Measurements from ENCODE around the gene ZMIZ1.
A peak's percentile ranks its signal among the peaks of the same experiment; 100 is the strongest.

ZMIZ1 gene

GRCh38 chr10:79191951-79192676, 123.3 kb downstream of the ZMIZ1 start:
- DNase-seq: no peak

GRCh38 chr10:79192677-79193003, 123.9 kb downstream of the ZMIZ1 start:
- no peak for DNase-seq

- no peak for DNase-seq
Measured at GRCh38 chr10:79193694-79194382, 125.1 kb downstream of the ZMIZ1 start.

GRCh38 chr10:79195091-79195923, 126.5 kb downstream of the ZMIZ1 start:
- peak; percentile 93 for DNase-seq

GRCh38 chr10:79196470-79197461, 128.0 kb downstream of the ZMIZ1 start:
- DNase-seq: peak; percentile 84

GRCh38 chr10:79197558-79197957, 128.8 kb downstream of the ZMIZ1 start:
- DNase-seq: no peak

- peak; percentile 33 for DNase-seq
Measured at GRCh38 chr10:79200346-79200745, 131.6 kb downstream of the ZMIZ1 start.

GRCh38 chr10:79201706-79202105, 132.9 kb downstream of the ZMIZ1 start:
- no peak for DNase-seq

GRCh38 chr10:79202188-79203013, 133.6 kb downstream of the ZMIZ1 start:
- peak; percentile 77 for DNase-seq

GRCh38 chr10:79203014-79203644, 134.4 kb downstream of the ZMIZ1 start:
- DNase-seq: no peak

- no peak for DNase-seq
Measured at GRCh38 chr10:79203833-79204232, 135.1 kb downstream of the ZMIZ1 start.

- no peak for DNase-seq
Measured at GRCh38 chr10:79206300-79207095, 137.7 kb downstream of the ZMIZ1 start.

GRCh38 chr10:79207096-79207357, 138.3 kb downstream of the ZMIZ1 start:
- no peak for DNase-seq

- no peak for DNase-seq
Measured at GRCh38 chr10:79207726-79208125, 139.0 kb downstream of the ZMIZ1 start.

- no peak for DNase-seq
Measured at GRCh38 chr10:79208251-79208983, 139.7 kb downstream of the ZMIZ1 start.

- no peak for DNase-seq
Measured at GRCh38 chr10:79209340-79209739, 140.6 kb downstream of the ZMIZ1 start.

- no peak for DNase-seq
Measured at GRCh38 chr10:79209831-79210230, 141.1 kb downstream of the ZMIZ1 start.

GRCh38 chr10:79210672-79211071, 141.9 kb downstream of the ZMIZ1 start:
- DNase-seq: no peak

- no peak for DNase-seq
Measured at GRCh38 chr10:79211616-79212015, 142.8 kb downstream of the ZMIZ1 start.

GRCh38 chr10:79215531-79215930, 146.8 kb downstream of the ZMIZ1 start:
- no peak for DNase-seq
